SK-N-MC (cell line): Measurements from ENCODE around the gene NDUFS4.

Experiments used
- DNase-seq: peaks from one replicate; pipeline ENCODE4 v3.0.0-alpha.2; 2011; ENCODE audit warnings: low read depth, low spot score
- H3K27ac ChIP-seq: fragments of 200-600 bp; sonication (generic); 2 replicates; pipeline ENCODE4 v1.5.1; 2016; ENCODE audit warnings: mixed run types
- H3K36me3 ChIP-seq: fragments of 200-600 bp; sonication (generic); 2 replicates; pipeline ENCODE4 v1.6.1; 2017; ENCODE audit warnings: antibody characterized with exemption, low read length, mixed read lengths; ENCODE audit not compliant: insufficient read depth
- H3K4me3 ChIP-seq: fragments of 200-600 bp; sonication (generic); 2 replicates; pipeline ENCODE4 v1.5.1; 2016
- H3K9ac ChIP-seq: fragments of 200-600 bp; sonication (generic); 2 replicates; pipeline ENCODE4 v1.8.0; 2017; ENCODE audit warnings: mixed run types, mixed read lengths; ENCODE audit not compliant: insufficient read length
- H3K9me3 ChIP-seq: fragments of 200-600 bp; sonication (generic); 2 replicates; pipeline ENCODE4 v1.6.1; 2017; ENCODE audit warnings: low read depth, mild to moderate bottlenecking, antibody characterized with exemption, low read length, moderate library complexity, mixed read lengths
- EZH2 ChIP-seq: fragments of 200-600 bp; sonication (generic); IDR thresholded peaks from one replicate; pipeline ENCODE4 v1.6.1; 2017; ENCODE audit warnings: antibody characterized with exemption
- FOXP2 ChIP-seq: optimal IDR thresholded peaks from 2 replicates; pipeline ENCODE3; 2011; ENCODE audit warnings: mild to moderate bottlenecking, moderate library complexity; ENCODE audit not compliant: insufficient read depth; ENCODE audit errors: extremely low read length, control extremely low read depth
- POLR2AphosphoS5 ChIP-seq: IDR thresholded peaks from 2 replicates; pipeline ENCODE4 v1.6.1; 2012; ENCODE audit warnings: mild to moderate bottlenecking, low read depth, low read length, borderline replicate concordance

The NDUFS4 gene

DNA sequence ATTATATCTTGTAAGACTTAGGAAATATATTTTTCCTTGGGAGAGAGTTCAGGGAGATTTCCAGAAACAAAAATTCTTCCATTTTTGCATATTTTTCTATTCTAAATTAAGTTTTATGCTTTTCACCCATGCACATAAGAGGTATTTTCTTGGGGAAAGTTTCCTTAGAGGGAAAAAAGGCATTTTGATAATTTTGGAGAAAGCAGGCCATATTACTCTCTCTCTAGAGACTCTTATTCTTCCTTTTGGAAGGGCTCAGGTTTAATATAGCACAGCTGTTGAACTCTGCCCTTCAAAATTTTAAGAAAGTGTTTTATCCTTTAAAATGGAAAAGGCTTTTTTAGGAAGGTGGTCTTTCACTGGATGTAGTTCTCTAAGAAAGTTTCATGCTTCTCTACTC lies 8.0 kb downstream of the NDUFS4 start:
- Histone ChIP-seq H3K9ac (no peak overlapping the region), H3K9me3 (no peaks in the 10 kb centered on the region), H3K36me3 (peaks cover 5% of the 10 kb centered on the region; the same call in 1 of the 2 replicates), H3K27ac (peak overlapping the region; percentile 6; the same call in 1 of the 2 replicates), H3K4me3 (peak overlapping the region; percentile 16; the same call in 1 of the 2 replicates)
- no peak for DNase-seq
- TF ChIP-seq EZH2, result no peak
- no peak for TF ChIP-seq FOXP2
- no peak for TF ChIP-seq POLR2AphosphoS5

DNA sequence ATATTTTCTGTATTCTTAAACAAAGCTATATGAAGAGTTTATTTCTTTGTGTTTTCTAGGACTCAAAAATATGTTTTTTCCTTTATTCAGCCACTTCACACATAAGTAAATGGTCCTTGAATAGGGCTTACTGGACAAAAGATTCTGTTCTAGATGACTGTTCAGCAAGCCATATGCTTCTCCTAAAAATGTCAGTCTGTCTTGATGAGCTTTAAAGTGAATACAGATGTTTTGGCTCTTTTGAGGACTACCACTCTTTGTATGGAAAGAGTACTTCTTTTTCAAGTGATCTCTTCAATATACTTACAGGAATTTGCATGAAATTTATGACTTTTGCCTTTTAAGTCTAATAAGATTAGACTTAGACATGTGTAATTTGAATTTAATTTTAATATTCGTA lies 8.4 kb downstream of the NDUFS4 start:
- TF ChIP-seq POLR2AphosphoS5, result no peak; the same call in 1 of the 2 replicates
- TF ChIP-seq EZH2, result no peak
- no peak for TF ChIP-seq FOXP2
- Histone ChIP-seq H3K27ac (peak overlapping the region; percentile 13; the same call in 1 of the 2 replicates), H3K36me3 (peaks cover 5% of the 10 kb centered on the region; the same call in 1 of the 2 replicates), H3K9ac (no peak overlapping the region), H3K4me3 (peak overlapping the region; percentile 40), H3K9me3 (no peaks in the 10 kb centered on the region)
- peak; percentile 44 for DNase-seq

DNA sequence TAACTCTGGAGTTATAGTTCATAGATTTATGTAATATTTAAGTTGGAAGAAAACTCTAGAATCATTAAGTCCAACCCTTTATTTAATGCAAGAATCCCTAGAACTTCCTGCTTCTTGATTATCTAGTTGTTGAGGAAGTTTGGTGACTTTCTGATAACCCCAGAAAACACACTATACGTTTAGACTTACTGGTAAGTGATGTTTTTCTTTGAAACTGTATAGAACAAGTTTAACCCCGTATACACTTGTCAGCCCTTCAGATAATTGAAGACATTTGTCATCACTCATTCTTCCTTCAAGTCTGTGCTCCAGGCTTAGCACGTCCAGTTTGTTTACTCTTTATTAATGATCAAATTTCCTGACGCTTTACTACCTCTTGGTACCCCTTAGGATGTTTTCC lies 9.0 kb downstream of the NDUFS4 start:
- H3K27ac ChIP-seq, result 0 out of 2 replicates have a peak overlapping the region, but pooled peaks have one; percentile 13
- no peak overlapping the region for H3K9ac ChIP-seq
- H3K9me3 ChIP-seq, result no peaks in the 10 kb centered on the region
- H3K36me3 ChIP-seq, result peaks cover 5% of the 10 kb centered on the region; the same call in 1 of the 2 replicates
- no peak for DNase-seq
- TF ChIP-seq FOXP2, result no peak
- no peak for TF ChIP-seq EZH2
- no peak for TF ChIP-seq POLR2AphosphoS5
- H3K4me3 ChIP-seq, result peak overlapping the region; percentile 40

DNA sequence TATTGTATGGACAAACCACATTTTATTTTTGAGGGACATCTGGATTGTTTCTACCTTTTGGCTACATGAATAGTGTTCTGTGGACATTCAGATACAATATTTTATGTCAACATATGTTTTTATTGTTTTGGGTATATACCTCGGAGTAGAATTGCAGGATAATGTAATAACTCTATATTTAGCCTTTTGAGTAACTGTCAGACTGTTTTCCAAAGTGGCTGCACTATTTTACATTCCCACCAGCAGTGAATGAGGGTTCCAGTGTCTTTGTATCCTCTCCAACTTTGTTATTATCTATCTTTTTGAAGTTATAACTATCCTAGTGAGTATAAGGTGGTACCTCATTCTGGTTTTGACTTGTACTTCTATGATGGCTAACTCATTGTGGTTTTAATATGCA lies 11.0 kb downstream of the NDUFS4 start:
- H3K9me3 ChIP-seq, result no peaks in the 10 kb centered on the region
- TF ChIP-seq EZH2 (no peak), POLR2AphosphoS5 (no peak), FOXP2 (no peak)
- DNase-seq, result no peak
- peaks cover 2% of the 10 kb centered on the region; the same call in 1 of the 2 replicates for H3K36me3 ChIP-seq
- H3K9ac ChIP-seq, result no peak overlapping the region
- H3K27ac ChIP-seq, result no peak overlapping the region
- H3K4me3 ChIP-seq, result no peak overlapping the region

DNA sequence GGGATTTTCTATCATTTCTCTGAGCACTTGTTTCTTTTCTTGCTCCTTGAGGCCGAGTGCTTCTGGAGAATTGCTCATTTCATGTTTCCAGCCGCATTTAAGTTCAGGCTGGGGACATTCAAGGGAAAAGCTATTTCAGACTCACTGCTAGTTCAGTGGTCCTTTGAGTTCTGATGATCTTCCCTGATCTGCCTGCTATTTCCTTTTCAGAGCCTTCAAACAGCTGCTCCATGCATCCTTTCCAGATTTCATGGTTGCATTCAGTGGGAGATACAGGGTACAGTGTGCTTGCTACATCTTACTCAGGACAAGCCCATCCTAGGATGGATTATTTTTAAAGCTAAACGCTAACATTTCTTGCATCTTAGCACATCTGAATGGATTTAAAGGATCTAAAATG lies 14.7 kb downstream of the NDUFS4 start:
- TF ChIP-seq EZH2 (no peak), POLR2AphosphoS5 (no peak), FOXP2 (no peak)
- Histone ChIP-seq H3K27ac (no peak overlapping the region), H3K4me3 (no peak overlapping the region), H3K9ac (no peak overlapping the region), H3K9me3 (no peaks in the 10 kb centered on the region), H3K36me3 (no peaks in the 10 kb centered on the region)
- DNase-seq, result no peak

DNA sequence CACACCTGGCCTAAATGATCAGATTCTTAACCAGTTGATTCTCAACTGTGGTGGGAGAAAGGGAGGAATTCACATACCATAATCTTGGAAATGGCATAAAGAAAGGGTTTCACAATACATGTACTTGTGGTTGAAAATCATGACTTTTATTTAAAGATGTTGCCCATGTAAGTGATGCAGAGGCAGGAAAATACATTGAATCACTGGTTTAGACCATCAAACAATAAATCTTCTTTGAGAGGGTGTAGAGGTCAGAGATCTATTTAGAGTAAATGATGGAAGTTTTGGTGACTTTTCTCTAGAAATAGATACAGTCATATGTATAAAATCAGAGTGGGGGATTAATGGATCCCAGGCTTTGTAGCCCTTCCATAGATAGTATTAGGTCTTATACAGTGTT lies 15.4 kb downstream of the NDUFS4 start:
- no peak for TF ChIP-seq POLR2AphosphoS5
- no peak for TF ChIP-seq FOXP2
- TF ChIP-seq EZH2, result no peak
- Histone ChIP-seq H3K4me3 (no peak overlapping the region), H3K9ac (no peak overlapping the region), H3K9me3 (no peaks in the 10 kb centered on the region), H3K36me3 (no peaks in the 10 kb centered on the region), H3K27ac (no peak overlapping the region)
- no peak for DNase-seq

DNA sequence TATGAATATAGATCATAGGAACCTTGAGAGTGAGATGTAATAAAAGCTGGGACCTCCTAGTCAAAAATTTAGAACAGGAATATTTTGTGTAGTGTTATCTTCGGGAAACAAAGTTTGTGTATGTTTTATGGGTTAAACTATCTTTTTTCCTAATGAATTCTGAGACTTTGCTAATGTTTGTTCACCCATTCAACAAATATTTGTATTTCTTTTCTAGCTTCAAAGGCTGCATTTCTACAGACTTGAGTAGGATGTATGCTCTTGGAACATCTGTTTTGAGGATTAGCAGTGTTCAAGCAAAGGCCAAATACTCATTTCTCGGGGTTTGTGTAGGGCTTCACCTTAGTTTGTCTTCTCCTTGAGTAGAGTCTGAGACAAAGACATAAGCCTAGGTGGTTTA lies 16.2 kb downstream of the NDUFS4 start:
- no peak for TF ChIP-seq EZH2
- Histone ChIP-seq H3K36me3 (no peaks in the 10 kb centered on the region), H3K4me3 (no peak overlapping the region), H3K9me3 (no peaks in the 10 kb centered on the region), H3K27ac (no peak overlapping the region), H3K9ac (no peak overlapping the region)
- DNase-seq, result no peak

DNA sequence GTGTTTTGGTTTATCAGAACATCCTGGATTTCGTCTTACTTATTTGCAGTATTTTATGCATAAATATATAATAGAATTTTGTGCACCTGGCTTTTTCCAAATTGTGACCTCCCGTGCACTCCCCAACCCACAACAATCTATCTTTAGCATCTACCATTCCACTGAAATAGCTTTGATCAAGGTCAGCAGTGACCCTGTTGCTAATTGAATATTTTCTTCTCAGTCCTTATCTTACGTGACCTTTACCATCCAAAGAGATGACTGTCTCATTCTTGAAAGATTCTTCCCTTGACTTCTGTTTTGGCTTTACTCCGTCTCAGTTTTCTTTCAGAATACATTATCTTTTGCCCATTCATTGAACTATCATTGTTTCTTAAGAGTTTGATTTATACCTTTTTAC lies 18.4 kb downstream of the NDUFS4 start:
- TF ChIP-seq FOXP2, result no peak
- TF ChIP-seq POLR2AphosphoS5, result no peak
- no peak for TF ChIP-seq EZH2
- H3K9ac ChIP-seq, result no peak overlapping the region
- H3K4me3 ChIP-seq, result no peak overlapping the region
- H3K9me3 ChIP-seq, result no peaks in the 10 kb centered on the region
- DNase-seq, result no peak
- H3K27ac ChIP-seq, result no peak overlapping the region
- H3K36me3 ChIP-seq, result no peaks in the 10 kb centered on the region

DNA sequence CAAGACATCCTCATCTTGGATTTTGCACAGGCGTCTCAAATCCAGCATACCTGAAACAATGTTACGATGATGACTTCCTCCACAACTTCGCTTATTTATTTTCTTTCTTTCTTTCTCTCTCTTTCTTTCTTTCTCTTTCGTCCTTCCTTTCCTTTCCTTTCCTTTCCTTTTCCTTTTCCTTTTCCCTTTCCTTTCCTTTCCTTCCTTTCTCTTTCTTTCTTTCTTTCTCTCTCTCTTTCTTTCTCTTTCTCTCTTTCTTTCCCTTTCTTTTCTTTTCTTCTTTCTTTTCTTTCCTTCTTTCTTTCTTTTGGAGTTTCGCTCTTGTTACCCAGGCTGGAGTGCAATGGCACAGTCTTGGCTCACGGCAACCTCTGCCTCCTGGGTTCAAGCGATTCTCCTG lies 20.1 kb downstream of the NDUFS4 start:
- Histone ChIP-seq H3K36me3 (no peaks in the 10 kb centered on the region), H3K4me3 (no peak overlapping the region), H3K9me3 (no peaks in the 10 kb centered on the region), H3K27ac (no peak overlapping the region), H3K9ac (no peak overlapping the region)
- DNase-seq, result no peak
- TF ChIP-seq FOXP2, result no peak
- no peak for TF ChIP-seq POLR2AphosphoS5
- TF ChIP-seq EZH2, result no peak

DNA sequence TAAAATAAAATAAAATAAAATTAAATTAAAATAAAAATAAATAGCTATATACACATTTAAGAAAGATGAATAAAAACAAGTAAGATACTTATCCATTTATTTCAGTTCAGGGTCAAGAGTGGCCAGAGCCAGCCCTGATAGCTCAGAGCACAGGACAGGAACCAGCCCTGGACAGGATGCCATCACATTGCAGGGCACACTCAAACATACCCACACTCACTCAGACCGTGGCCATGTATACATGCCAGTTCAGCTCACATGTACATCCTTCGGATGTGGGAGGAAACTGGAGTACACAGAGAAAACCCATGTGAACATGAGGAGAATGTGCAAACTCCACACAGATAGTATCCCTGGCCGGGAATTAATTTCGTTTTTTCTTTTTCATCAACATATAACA lies 21.8 kb downstream of the NDUFS4 start:
- TF ChIP-seq FOXP2 (no peak), POLR2AphosphoS5 (no peak), EZH2 (no peak)
- H3K9ac ChIP-seq, result no peak overlapping the region
- DNase-seq, result no peak
- H3K36me3 ChIP-seq, result no peaks in the 10 kb centered on the region
- H3K4me3 ChIP-seq, result no peak overlapping the region
- H3K27ac ChIP-seq, result no peak overlapping the region
- no peaks in the 10 kb centered on the region for H3K9me3 ChIP-seq
